ENCODE results near the gene IPO9. TPM values are rescaled to one million over a fixed set of nuclear protein-coding genes. Genes with fewer than 3 reads are reported as not detected.

IPO9 gene
- total RNA-seq, 5 donors from 2014 or later (not counting 1 experiment from before 2014, with no cell fraction given): 28.2 to 39.9 (median 36.9) TPM

DNA sequence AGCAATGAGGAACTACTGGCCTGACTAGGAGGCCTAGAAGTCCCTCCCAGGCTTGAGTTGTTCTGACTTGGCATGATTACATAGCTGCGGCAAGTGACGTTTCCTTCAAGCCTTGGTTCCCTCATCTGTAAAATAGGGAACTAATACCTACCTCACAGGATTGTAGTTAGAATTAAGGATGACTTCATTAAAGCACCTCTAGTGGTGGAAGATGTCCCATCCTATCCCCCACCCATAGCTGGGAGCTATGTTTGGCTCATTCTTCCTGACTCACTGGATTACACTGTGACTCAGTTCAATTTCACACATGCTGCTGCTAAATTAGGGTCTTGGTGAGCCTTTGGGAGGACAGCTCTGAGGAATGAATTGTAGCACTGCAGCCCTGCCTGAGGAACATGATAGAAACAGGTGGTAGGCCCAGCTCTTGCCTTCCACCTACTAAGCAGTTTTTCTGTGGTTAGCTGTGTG is 53.7 kb downstream of the IPO9 start:
- H3K4me3 Mint-ChIP-seq: no peak overlapping the region
- no peak for ATAC-seq (replicated peaks in 1 of 4)
- no CpG with 5 or more reads among the region's 2 CpGs for WGBS (ENCODE audit: insufficient coverage)
- H3K27ac Mint-ChIP-seq: no peak overlapping the region
- ChIA-PET POLR2A (no interaction called here), CTCF (interaction anchor here (0.5 to 1.7 kb wide), 4 partner anchors 13 to 103 kb away, joined by 3 to 8 read pairs (median 4); no protein-coding TSS in a partner anchor)
- H3K4me1 Mint-ChIP-seq: peaks cover 0 to 5% (median 3%) of the 10 kb centered on the region in 3 donors
- no peaks in the 10 kb centered on the region for H3K4me1 ChIP-seq (ENCODE audit: control insufficient read depth in 1 of 2, extremely low read depth in 1 of 2, insufficient read depth in 2 of 2, low read length in 2 of 2)
- no peak overlapping the region for H3K4me3 ChIP-seq (ENCODE audit: control insufficient read depth in 1 of 2, extremely low read depth in 1 of 2, low read length in 1 of 2)
- no peaks in the 10 kb centered on the region for H3K9me3 Mint-ChIP-seq
- no peak overlapping the region for H3K27ac ChIP-seq (ENCODE audit: low read length)
- peaks cover 0 to 4% of the 10 kb centered on the region in 2 experiments for H3K27me3 ChIP-seq (replicated peaks in 1 of 2; ENCODE audit: control insufficient read depth in 2 of 2, extremely low read depth in 1 of 2, insufficient read depth in 2 of 2, low read length in 1 of 2)
- H3K36me3 Mint-ChIP-seq: no peaks in the 10 kb centered on the region
- no peaks in the 10 kb centered on the region for H3K9me3 ChIP-seq
- no peaks in the 10 kb centered on the region for H3K36me3 ChIP-seq (ENCODE audit: control insufficient read depth in 2 of 2, extremely low read depth in 1 of 2, insufficient read depth in 1 of 2, low read length in 1 of 2)
- H3K27me3 Mint-ChIP-seq: peaks cover 0 to 10% of the 10 kb centered on the region in 2 donors
- peak in 2 of 35 experiments; percentile 17 to 35 for DNase-seq

DNA sequence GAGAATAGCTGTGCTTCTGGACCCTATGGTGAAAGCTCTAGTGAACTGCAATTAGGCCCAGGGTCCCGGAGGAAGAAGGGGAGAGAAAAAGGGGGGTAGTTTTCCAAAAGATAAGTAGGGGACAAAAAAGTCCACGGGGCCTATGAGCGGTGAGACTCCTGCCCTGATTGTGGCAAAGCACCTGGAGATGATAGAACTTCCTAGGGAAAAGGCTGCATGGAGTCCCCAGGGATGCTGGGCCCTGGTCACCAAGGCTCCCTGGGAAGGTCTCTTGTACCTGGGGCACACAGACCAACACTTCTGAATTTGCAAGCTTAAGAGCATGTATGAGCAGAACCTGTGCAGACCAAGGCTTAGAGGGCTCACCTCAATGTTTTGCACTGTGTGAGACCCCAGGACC is 54.3 kb downstream of the IPO9 start:
- CTCF ChIA-PET: interaction anchor here in 1 of 2 donors (1.7 kb wide), 1 partner anchor 13 kb away, joined by 8 read pairs; no protein-coding TSS in a partner anchor
- H3K27me3 Mint-ChIP-seq: peaks cover 0 to 16% of the 10 kb centered on the region in 2 donors
- H3K4me1 Mint-ChIP-seq: peaks cover 0 to 5% (median 3%) of the 10 kb centered on the region in 3 donors
- Histone ChIP-seq H3K9me3 (no peaks in the 10 kb centered on the region), H3K4me1 (ENCODE audit: control insufficient read depth in 1 of 2, extremely low read depth in 1 of 2, insufficient read depth in 2 of 2, low read length in 2 of 2) (peaks cover 0 to 3% of the 10 kb centered on the region in 2 experiments), H3K36me3 (ENCODE audit: control insufficient read depth in 2 of 2, extremely low read depth in 1 of 2, insufficient read depth in 1 of 2, low read length in 1 of 2) (no peaks in the 10 kb centered on the region), H3K27me3 (replicated peaks in 1 of 2; ENCODE audit: control insufficient read depth in 2 of 2, extremely low read depth in 1 of 2, insufficient read depth in 2 of 2, low read length in 1 of 2) (peaks cover 3 to 9% of the 10 kb centered on the region in 2 experiments), H3K4me3 (ENCODE audit: control insufficient read depth in 1 of 2, extremely low read depth in 1 of 2, low read length in 1 of 2) (no peak overlapping the region), H3K27ac (ENCODE audit: low read length) (no peak overlapping the region)
- WGBS (ENCODE audit: insufficient coverage): 88% methylated on average over 3 of the region's 3 CpGs
- H3K9me3 Mint-ChIP-seq: no peaks in the 10 kb centered on the region
- H3K4me3 Mint-ChIP-seq: no peak overlapping the region
- H3K36me3 Mint-ChIP-seq: no peaks in the 10 kb centered on the region
- no peak for DNase-seq
- POLR2A ChIA-PET: no interaction called here
- no peak for ATAC-seq (replicated peaks in 1 of 4)
- no peak overlapping the region for H3K27ac Mint-ChIP-seq

DNA sequence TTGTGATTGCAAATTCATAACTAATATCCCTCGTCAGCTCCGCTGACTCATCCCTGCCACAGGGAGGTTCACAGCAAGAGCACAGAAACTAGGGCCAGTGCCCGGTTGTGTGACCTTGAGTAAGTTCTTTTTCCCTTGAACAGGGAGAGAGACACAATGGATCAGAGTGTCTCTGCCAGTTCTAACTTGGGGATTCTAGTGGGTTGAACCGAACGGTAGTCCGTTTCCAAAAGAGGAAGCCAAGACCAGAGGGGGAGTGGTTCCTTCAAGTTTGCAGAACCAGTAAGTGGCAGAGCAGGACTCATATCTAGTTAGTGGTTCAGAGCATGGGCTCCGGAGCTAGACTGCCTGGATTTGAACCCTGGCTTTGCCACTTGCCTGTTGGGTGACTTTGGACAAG is 54.8 kb downstream of the IPO9 start:
- CTCF ChIA-PET: interaction anchor here in 1 of 2 donors (1.7 kb wide), 1 partner anchor 12 kb away, joined by 8 read pairs; no protein-coding TSS in a partner anchor
- peaks cover 0 to 5% (median 3%) of the 10 kb centered on the region in 3 donors for H3K4me1 Mint-ChIP-seq
- no peak overlapping the region for H3K4me3 Mint-ChIP-seq
- 28% methylated on average over 6 of the region's 7 CpGs for WGBS (ENCODE audit: insufficient coverage)
- Histone ChIP-seq H3K4me3 (ENCODE audit: control insufficient read depth in 1 of 2, extremely low read depth in 1 of 2, low read length in 1 of 2) (no peak overlapping the region), H3K27me3 (replicated peaks in 1 of 2; ENCODE audit: control insufficient read depth in 2 of 2, extremely low read depth in 1 of 2, insufficient read depth in 2 of 2, low read length in 1 of 2) (peaks cover 3 to 12% of the 10 kb centered on the region in 2 experiments), H3K27ac (ENCODE audit: low read length) (no peak overlapping the region), H3K4me1 (ENCODE audit: control insufficient read depth in 1 of 2, extremely low read depth in 1 of 2, insufficient read depth in 2 of 2, low read length in 2 of 2) (peaks cover 3 to 8% of the 10 kb centered on the region in 2 experiments), H3K9me3 (no peaks in the 10 kb centered on the region), H3K36me3 (ENCODE audit: control insufficient read depth in 2 of 2, extremely low read depth in 1 of 2, insufficient read depth in 1 of 2, low read length in 1 of 2) (no peaks in the 10 kb centered on the region)
- peaks cover 0 to 19% of the 10 kb centered on the region in 2 donors for H3K27me3 Mint-ChIP-seq
- H3K36me3 Mint-ChIP-seq: no peaks in the 10 kb centered on the region
- H3K9me3 Mint-ChIP-seq: no peaks in the 10 kb centered on the region
- no peak for ATAC-seq (replicated peaks in 1 of 4)
- no peak overlapping the region for H3K27ac Mint-ChIP-seq
- DNase-seq: peak in 2 of 35 experiments; percentile 15 to 18
- POLR2A ChIA-PET: no interaction called here

DNA sequence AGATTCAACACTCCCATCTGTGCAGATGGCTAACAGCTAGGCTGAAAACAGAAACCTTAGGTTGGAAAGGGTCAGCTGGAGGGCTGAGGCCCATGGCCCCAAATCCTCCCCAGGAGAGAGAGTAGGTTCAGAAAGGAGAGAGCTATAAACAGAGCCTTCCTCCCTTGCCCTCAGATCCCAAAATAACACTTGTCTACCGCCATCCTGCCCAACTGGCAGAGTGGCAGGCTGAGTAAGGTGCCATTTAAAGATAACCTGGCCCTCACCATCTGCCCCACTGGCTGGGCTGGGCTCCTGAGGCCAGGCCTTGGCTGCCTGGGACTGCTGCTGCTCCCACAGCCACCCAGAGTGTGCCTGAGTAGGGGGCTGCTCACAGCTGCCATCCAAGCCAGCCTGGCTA is 55.5 kb downstream of the IPO9 start:
- ATAC-seq (replicated peaks in 1 of 4) (no peak), DNase-seq (peak in 1 of 35 experiments; percentile 20)
- peaks cover 1 to 6% (median 4%) of the 10 kb centered on the region in 3 donors for H3K4me1 Mint-ChIP-seq
- 67% methylated on average over 1 of the region's 1 CpG for WGBS (ENCODE audit: insufficient coverage)
- Histone ChIP-seq H3K9me3 (no peaks in the 10 kb centered on the region), H3K27me3 (replicated peaks in 1 of 2; ENCODE audit: control insufficient read depth in 2 of 2, extremely low read depth in 1 of 2, insufficient read depth in 2 of 2, low read length in 1 of 2) (peaks cover 4 to 19% of the 10 kb centered on the region in 2 experiments), H3K4me1 (ENCODE audit: control insufficient read depth in 1 of 2, extremely low read depth in 1 of 2, insufficient read depth in 2 of 2, low read length in 2 of 2) (peaks cover 3 to 14% of the 10 kb centered on the region in 2 experiments), H3K27ac (ENCODE audit: low read length) (no peak overlapping the region), H3K4me3 (ENCODE audit: control insufficient read depth in 1 of 2, extremely low read depth in 1 of 2, low read length in 1 of 2) (no peak overlapping the region), H3K36me3 (ENCODE audit: control insufficient read depth in 2 of 2, extremely low read depth in 1 of 2, insufficient read depth in 1 of 2, low read length in 1 of 2) (no peaks in the 10 kb centered on the region)
- no peak overlapping the region for H3K27ac Mint-ChIP-seq
- ChIA-PET CTCF (interaction anchor here in 1 of 2 donors (1.7 kb wide), 1 partner anchor 11 kb away, joined by 8 read pairs; no protein-coding TSS in a partner anchor), POLR2A (no interaction called here)
- no peak overlapping the region for H3K4me3 Mint-ChIP-seq
- H3K36me3 Mint-ChIP-seq: no peaks in the 10 kb centered on the region
- peaks cover under 1 to 20% of the 10 kb centered on the region in 2 donors for H3K27me3 Mint-ChIP-seq
- H3K9me3 Mint-ChIP-seq: no peaks in the 10 kb centered on the region

DNA sequence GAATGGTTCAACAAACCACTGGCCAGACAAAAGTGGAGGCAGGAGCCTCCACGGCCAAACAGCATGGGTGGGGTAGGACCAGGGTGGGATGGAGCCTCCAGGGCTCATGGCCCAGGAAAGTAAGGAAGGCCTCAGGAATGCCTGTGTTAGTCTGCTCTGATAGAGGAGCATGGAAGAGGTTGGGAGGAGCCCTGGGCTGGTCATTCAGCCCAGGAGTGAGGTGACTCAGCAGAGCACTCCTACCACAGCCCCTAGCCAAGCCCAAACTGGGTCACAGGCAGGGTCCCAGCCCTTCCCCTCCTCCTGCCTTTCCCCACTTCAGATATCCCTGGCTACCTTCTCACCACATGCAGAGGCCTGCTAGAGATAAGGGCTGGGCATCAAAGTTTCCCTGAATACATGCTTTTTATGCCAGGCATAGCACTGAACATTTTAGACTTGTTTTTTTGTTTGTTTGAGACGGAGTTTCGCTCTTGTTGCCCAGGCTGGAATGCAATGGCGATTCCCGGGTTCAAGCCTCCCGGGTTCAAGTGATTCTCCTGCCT is 56.6 kb downstream of the IPO9 start:
- DNase-seq (peak in 1 of 35 experiments; percentile 11), ATAC-seq (replicated peaks in 1 of 4) (no peak)
- Histone ChIP-seq H3K27ac (ENCODE audit: low read length) (no peak overlapping the region), H3K4me1 (ENCODE audit: control insufficient read depth in 1 of 2, extremely low read depth in 1 of 2, insufficient read depth in 2 of 2, low read length in 2 of 2) (peaks cover 3 to 17% of the 10 kb centered on the region in 2 experiments), H3K4me3 (ENCODE audit: control insufficient read depth in 1 of 2, extremely low read depth in 1 of 2, low read length in 1 of 2) (no peak overlapping the region), H3K27me3 (replicated peaks in 1 of 2; ENCODE audit: control insufficient read depth in 2 of 2, extremely low read depth in 1 of 2, insufficient read depth in 2 of 2, low read length in 1 of 2) (peaks cover 5 to 30% of the 10 kb centered on the region in 2 experiments), H3K36me3 (ENCODE audit: control insufficient read depth in 2 of 2, extremely low read depth in 1 of 2, insufficient read depth in 1 of 2, low read length in 1 of 2) (no peaks in the 10 kb centered on the region), H3K9me3 (no peaks in the 10 kb centered on the region)
- Mint-ChIP-seq H3K4me1 (peaks cover 6 to 9% (median 7%) of the 10 kb centered on the region in 3 donors), H3K36me3 (no peaks in the 10 kb centered on the region), H3K9me3 (no peaks in the 10 kb centered on the region), H3K27ac (no peak overlapping the region), H3K27me3 (peaks cover 9 to 30% of the 10 kb centered on the region in 2 donors), H3K4me3 (no peak overlapping the region)
- 100% methylated on average over 4 of the region's 6 CpGs for WGBS (ENCODE audit: insufficient coverage)
- POLR2A ChIA-PET: no interaction called here
- CTCF ChIA-PET: interaction anchor here in 1 of 2 donors (1.8 kb wide), 1 partner anchor 10 kb away, joined by 6 read pairs; no protein-coding TSS in a partner anchor

DNA sequence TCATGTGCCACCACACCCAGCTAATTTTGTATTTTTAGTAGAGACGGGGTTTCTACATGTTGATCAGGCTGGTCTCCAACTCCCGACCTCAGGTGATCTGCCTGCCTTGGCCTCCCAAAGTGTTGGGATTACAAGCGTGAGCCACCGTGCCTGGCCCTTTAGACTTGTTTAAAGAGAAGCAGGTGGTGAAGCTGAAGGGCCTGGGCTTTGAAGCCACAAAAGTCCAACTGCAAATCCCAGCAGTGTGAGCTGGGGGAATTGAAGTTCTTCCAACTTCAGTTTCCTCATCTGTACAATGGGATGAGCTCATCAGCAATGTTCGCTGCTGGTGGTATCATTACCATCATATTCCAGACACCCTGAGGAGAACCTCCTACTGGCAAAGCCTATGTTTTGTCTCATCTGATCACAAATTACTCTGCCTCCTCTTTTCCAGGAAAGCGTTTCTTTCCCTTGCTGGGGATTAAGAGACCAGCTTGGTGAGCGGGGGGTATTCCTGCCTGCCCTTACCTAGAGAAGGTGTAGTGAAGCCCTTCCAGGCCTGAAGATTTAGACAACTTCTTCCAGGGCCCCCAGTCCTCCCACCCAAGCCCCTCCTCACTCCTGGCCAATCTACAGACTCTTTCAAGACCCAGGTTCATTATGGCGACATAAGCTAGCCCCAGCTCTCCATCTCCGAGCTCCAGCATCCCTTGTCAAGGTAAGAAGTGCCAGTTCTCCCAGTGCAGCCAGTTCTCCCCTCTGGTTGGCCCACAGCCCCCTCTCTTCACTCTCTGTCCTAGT is 57.3 kb downstream of the IPO9 start:
- Mint-ChIP-seq H3K9me3 (no peaks in the 10 kb centered on the region), H3K4me1 (peaks cover 6 to 9% (median 6%) of the 10 kb centered on the region in 3 donors), H3K4me3 (peak overlapping the region in 1 of 3 donors; percentile 13), H3K36me3 (no peaks in the 10 kb centered on the region), H3K27me3 (peaks cover 12 to 37% of the 10 kb centered on the region in 2 donors), H3K27ac (no peak overlapping the region)
- DNase-seq (no peak), ATAC-seq (replicated peaks in 1 of 4) (no peak)
- peaks cover 3 to 17% of the 10 kb centered on the region in 2 experiments for H3K4me1 ChIP-seq (ENCODE audit: control insufficient read depth in 1 of 2, extremely low read depth in 1 of 2, insufficient read depth in 2 of 2, low read length in 2 of 2)
- no peak overlapping the region for H3K27ac ChIP-seq (ENCODE audit: low read length)
- no peak overlapping the region for H3K4me3 ChIP-seq (ENCODE audit: control insufficient read depth in 1 of 2, extremely low read depth in 1 of 2, low read length in 1 of 2)
- peaks cover 5 to 35% of the 10 kb centered on the region in 2 experiments for H3K27me3 ChIP-seq (replicated peaks in 1 of 2; ENCODE audit: control insufficient read depth in 2 of 2, extremely low read depth in 1 of 2, insufficient read depth in 2 of 2, low read length in 1 of 2)
- H3K9me3 ChIP-seq: no peaks in the 10 kb centered on the region
- CTCF ChIA-PET: interaction anchor here (0.5 to 1.8 kb wide), 3 partner anchors 10 to 87 kb away, joined by 3 to 6 read pairs (median 5); no protein-coding TSS in a partner anchor
- WGBS (ENCODE audit: insufficient coverage): 97% methylated on average over 6 of the region's 9 CpGs
- no peaks in the 10 kb centered on the region for H3K36me3 ChIP-seq (ENCODE audit: control insufficient read depth in 2 of 2, extremely low read depth in 1 of 2, insufficient read depth in 1 of 2, low read length in 1 of 2)
- POLR2A ChIA-PET: interaction anchor here in 1 of 2 donors (0.6 to 0.7 kb wide), 2 partner anchors 114 to 862 kb away, joined by 3 read pairs; no protein-coding TSS in a partner anchor
